ENCODE measurements around the gene TSHZ1.

- TF ChIP-seq EZH2 (IDR thresholded peaks at IDR 0.05; ENCODE audit: insufficient read depth, poor library complexity, severe bottlenecking) = no peak
- no peak for TF ChIP-seq EZH2phosphoT487 (IDR thresholded peaks at IDR 0.05; ENCODE audit: insufficient read depth, low read depth)
Measured at GRCh38 chr18:75314117-75314516, 103.5 kb downstream of the TSHZ1 start.
